GM13977 (cell line): Measurements from ENCODE around the gene ZNF618.

Source experiments
- DNase-seq: peaks from one replicate; pipeline ENCODE4 v3.0.0; 2012; ENCODE audit warnings: low spot score
- CTCF ChIP-seq: IDR thresholded peaks from 2 replicates; pipeline ENCODE4 v1.5.1; 2012; ENCODE audit warnings: mild to moderate bottlenecking, control low read depth; ENCODE audit not compliant: insufficient read depth; ENCODE audit errors: extremely low read depth, missing control alignments
- in situ Hi-C: fragments of 300-500 bp; cut with MboI; formaldehyde crosslinking; loops from one replicate; pipeline ENCODE4 v1.12.0; 2022; ENCODE audit warnings: low sequenced_read_pairs, low pct_unique_long_range_greater_than_20kb, mixed read lengths, inconsistent platforms; ENCODE audit not compliant: unreplicated experiment

ZNF618 gene

DNA sequence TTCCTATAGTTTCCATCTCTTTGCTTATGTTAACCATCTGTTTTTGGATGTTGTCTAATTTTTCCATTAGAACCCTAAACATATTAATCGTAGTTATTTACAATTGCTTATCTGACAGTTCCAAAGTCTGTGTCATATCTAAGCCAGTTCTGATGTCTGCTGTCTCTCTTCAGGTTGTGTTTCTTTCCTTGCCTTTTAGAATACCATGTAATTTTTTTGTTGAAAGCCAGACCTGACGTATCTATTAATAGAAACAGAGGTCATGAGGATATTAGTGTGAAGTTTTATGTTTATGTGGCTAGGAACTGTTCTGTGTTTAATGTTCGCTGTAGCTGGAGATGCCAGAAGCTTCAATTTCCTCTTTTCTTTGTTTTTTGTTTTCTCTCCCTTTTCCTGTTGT lies 52.2 kb downstream of the ZNF618 start:
- no peak for TF ChIP-seq CTCF
- in situ Hi-C loops: no loop called here
- no peak for DNase-seq

DNA sequence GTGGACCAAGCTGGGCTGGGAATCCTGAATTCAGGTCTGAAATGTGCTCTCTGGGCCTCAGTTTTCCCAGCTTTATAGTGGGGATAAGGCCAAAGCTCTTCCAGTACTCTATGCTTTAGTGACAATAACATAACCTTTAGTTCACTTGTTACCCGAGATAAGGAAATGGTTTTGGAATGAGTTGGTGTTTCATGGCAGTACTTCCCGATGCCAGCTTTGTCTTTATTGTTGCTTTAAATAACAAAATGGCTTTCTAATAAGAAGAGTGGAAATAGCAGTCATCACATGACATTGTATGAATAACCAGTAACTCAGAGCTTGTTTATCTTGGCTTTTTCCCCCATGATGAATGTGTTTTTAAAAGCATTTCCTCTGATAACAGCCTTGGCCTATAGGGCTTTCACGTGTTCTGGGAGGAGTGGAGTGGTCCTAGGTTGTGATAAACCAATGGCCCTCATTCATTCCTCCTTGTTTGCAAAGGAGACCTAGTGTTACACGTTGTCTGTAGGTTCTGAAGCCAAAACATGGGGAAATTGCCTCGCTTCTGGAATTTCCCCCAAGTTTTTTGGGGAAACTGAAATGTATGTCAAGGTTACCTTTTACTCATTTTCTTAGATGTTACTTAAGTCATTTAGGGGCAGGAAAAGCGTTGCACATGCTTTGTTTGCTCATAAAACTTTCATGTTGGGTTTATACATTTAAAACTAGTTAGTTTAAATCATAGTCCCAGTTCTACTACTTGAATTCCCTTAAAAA lies 53.7 kb downstream of the ZNF618 start:
- no peak for DNase-seq
- TF ChIP-seq CTCF: no peak
- in situ Hi-C loops: no loop called here

GRCh38 chr9:113930390-113930783 lies 54.3 kb downstream of the ZNF618 start:
- no peak for DNase-seq
- TF ChIP-seq CTCF: no peak
- in situ Hi-C loops: no loop called here

GRCh38 chr9:113931140-113931539 lies 55.0 kb downstream of the ZNF618 start:
- DNase-seq: no peak
- in situ Hi-C loops: no loop called here
- no peak for TF ChIP-seq CTCF

DNA sequence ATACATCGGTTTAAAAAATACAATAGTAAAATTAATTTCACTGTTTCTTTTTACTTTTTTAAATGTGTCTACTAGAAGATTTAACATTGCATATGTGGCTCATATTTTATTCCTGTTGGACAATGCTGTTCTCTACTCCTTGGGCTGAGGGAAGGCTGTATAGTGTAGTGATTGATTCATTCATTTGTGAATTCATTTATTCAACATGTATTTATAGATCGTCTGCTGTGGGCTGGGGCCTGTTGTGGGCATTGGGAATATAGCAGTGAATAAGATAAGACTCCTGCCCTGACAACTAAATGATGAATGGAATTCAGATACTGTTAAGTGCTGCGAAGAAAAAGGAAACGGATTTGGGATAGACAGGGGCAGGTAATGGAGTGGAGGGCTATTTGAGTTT lies 55.7 kb downstream of the ZNF618 start:
- DNase-seq: no peak
- no peak for TF ChIP-seq CTCF
- in situ Hi-C loops: no loop called here

GRCh38 chr9:113932906-113933584 lies 56.9 kb downstream of the ZNF618 start:
- DNase-seq: no peak
- no peak for TF ChIP-seq CTCF
- in situ Hi-C loops: no loop called here
